OCI-LY7 (cell line): ENCODE measurements around the gene SRBD1.
A peak's percentile ranks its signal among the peaks of the same experiment; 100 is the strongest.

Experiments
- EZH2phosphoT487 ChIP-seq: fragments of 200-600 bp; sonication (generic); IDR thresholded peaks from 2 replicates; pipeline ENCODE4 v1.6.1; 2018; ENCODE audit warnings: low read depth, borderline replicate concordance, mild to moderate bottlenecking, mixed run types, antibody characterized with exemption, low read length, moderate library complexity, mixed read lengths
- TF ChIP-seq, protein P1 (sequence below): fragments of 200-600 bp; sonication (generic); conservative IDR thresholded peaks from 2 replicates; pipeline ENCODE4 v1.5.1; 2014; ENCODE audit warnings: mild to moderate bottlenecking, antibody characterized with exemption, low read length, moderate library complexity, mixed read lengths

DNA sequence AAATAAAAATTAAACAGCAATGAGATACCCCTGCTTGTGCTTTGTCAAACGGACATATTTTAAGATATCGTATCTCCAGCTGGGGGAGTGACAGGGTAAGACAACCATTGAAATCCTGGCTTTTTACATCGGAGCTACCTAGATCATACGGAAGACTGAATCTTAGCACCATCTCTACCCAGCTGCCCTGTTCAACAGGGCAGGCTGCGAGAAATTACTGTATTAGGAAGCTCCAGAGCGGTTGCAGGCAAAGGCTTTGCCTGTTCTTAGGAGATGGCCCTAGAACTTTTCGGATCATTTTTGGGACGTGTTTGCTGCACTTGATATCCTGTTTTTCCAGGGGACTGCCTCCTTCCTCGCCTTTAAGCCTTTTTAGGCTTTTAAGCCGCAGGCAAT lies 38.4 kb upstream of the SRBD1 start:
- TF ChIP-seq, protein P1, sequence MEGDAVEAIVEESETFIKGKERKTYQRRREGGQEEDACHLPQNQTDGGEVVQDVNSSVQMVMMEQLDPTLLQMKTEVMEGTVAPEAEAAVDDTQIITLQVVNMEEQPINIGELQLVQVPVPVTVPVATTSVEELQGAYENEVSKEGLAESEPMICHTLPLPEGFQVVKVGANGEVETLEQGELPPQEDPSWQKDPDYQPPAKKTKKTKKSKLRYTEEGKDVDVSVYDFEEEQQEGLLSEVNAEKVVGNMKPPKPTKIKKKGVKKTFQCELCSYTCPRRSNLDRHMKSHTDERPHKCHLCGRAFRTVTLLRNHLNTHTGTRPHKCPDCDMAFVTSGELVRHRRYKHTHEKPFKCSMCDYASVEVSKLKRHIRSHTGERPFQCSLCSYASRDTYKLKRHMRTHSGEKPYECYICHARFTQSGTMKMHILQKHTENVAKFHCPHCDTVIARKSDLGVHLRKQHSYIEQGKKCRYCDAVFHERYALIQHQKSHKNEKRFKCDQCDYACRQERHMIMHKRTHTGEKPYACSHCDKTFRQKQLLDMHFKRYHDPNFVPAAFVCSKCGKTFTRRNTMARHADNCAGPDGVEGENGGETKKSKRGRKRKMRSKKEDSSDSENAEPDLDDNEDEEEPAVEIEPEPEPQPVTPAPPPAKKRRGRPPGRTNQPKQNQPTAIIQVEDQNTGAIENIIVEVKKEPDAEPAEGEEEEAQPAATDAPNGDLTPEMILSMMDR, result 0 out of 2 replicates have a peak, but pooled peaks have one; percentile 23
- no peak for TF ChIP-seq EZH2phosphoT487
